GM12864 (cell line): Measurements from ENCODE around the gene POFUT2.

ENCODE experiments used
- DNase-seq: peaks from one replicate; pipeline ENCODE4 v3.0.0-alpha.2; 2011; ENCODE audit warnings: low read depth
- H3K4me3 ChIP-seq: 2 replicates; pipeline ENCODE4 v1.5.1; 2011; ENCODE audit warnings: mild to moderate bottlenecking, low read depth, low read length, control low read depth
- TF ChIP-seq, protein P1 (sequence below): IDR thresholded peaks from 2 replicates; pipeline ENCODE4 v1.5.1; 2011; ENCODE audit warnings: low read depth, mild to moderate bottlenecking, moderate library complexity, low read length, control low read depth, inconsistent platforms; ENCODE audit errors: missing control alignments

Gene POFUT2

DNA sequence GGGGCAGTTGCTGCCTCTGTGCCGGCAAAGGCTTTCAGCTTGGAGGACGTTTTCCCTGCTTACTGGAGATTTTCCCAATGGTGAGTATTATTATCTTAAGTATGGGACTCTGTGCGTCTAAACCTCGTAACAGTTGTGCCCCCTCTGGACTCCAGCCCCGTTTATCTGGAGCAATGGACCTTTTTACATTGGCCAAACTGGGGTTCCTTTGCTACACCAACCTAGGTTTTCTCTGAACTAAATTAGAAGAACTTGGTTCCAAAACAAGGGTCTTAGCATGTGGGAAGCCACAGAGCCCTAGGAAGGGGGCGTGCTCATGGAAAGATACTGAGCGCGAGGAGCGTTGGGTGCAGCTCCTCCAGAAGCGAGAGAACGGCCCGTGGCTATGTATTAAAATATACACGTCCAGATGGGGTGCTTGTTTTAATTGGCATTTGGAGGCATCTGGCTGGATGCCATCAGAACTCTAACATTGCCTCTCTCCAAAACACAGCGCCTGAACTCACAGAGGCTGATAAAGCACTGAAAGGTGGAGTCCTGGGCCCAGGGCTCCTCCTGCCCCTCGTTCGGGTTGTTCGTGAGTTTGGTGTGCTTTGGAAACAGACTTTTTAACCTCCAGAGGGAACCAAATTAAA lies 28.4 kb downstream of the POFUT2 start:
- DNase-seq: no peak
- H3K4me3 ChIP-seq: no peak overlapping the region
- TF ChIP-seq, protein P1, sequence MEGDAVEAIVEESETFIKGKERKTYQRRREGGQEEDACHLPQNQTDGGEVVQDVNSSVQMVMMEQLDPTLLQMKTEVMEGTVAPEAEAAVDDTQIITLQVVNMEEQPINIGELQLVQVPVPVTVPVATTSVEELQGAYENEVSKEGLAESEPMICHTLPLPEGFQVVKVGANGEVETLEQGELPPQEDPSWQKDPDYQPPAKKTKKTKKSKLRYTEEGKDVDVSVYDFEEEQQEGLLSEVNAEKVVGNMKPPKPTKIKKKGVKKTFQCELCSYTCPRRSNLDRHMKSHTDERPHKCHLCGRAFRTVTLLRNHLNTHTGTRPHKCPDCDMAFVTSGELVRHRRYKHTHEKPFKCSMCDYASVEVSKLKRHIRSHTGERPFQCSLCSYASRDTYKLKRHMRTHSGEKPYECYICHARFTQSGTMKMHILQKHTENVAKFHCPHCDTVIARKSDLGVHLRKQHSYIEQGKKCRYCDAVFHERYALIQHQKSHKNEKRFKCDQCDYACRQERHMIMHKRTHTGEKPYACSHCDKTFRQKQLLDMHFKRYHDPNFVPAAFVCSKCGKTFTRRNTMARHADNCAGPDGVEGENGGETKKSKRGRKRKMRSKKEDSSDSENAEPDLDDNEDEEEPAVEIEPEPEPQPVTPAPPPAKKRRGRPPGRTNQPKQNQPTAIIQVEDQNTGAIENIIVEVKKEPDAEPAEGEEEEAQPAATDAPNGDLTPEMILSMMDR: no peak

DNA sequence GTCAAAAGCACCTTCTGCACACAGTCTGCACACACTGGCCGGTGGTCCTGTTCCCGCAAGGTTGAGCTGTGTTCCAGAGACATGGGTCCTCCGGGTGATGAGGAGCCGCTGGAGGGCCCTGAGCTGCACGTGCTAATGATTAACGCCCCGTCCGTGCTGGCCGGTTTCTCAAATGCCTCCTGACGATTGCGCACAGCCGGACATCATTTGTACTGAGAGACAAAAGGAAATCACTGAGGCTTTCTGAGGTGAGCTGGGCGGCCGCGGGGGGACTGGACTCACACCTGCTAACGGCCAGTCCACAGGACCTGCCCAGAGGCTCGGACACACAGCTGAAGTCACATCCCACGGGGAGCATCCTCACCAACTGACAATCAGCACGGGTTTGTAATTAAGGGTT lies 29.2 kb downstream of the POFUT2 start:
- DNase-seq: no peak
- TF ChIP-seq, protein P1: no peak
- H3K4me3 ChIP-seq: no peak overlapping the region

DNA sequence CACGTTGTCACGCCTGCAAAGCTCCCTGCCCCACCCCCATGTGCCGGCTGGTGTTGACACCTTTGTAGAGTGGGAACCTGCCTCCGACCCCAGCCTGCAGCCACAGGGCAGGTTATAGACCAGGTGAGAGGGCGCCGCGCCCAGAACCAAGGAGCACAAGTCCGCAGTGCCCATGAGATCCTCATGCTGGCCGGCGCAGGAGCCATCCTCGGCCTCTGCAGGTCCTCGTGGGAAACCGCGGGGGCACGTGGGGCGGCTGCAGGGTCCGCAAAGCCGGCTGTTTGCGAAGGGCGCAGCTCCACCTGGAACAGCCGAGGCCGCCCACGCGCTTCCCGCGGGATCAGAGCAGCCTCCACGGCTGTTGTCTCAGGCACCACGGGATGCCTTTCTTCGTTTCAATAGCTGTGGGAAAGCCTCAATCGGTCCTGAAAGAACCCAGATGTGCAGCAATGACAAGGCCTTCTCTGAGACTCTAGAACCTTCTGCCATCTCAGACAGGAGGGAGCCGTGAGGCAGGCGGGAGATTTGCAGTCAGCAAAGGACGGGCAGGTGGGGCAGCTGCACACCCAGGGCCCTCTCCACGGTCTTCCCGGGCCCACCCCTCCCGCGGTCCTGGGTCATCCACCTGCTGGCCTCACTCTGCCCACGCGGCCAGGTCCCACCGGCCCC lies 29.9 kb downstream of the POFUT2 start:
- TF ChIP-seq, protein P1: no peak
- DNase-seq: no peak
- H3K4me3 ChIP-seq: no peak overlapping the region

DNA sequence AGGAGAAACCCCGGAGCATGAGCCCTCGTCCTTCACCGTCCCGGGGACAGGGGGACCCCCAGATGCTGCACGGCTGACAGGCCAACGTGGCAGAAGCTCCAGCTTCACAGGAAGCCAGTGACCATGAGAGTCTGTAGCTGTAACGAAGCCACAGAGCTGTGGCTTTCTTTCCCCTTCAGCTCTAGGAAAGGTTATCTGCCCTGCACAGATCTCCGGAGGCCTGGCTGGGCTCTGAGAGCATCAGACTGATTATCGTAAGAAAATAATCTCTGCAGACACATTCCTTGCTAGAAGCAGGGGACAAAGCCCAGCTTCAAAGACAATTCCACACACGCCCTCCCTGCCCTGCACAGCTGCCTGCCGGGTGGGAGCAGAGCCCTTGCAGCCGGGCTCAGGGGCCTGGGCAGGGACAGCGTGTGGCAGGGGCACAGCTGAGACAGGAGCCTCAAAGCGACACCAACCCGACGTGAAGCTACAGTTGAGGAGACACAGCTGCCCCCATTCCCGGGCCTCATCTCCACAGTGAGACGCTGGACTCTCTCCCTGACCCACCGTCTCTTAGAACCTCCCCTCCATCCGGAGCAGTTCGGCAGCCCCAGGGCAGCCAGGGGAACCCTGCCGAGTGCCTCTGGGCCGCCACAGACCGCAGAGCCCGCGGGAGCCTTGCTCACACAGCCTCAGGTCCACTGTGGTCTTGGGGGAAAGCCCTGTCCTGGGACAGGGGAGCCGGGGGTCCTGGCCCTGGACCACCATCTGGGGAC lies 30.6 kb downstream of the POFUT2 start:
- TF ChIP-seq, protein P1: no peak
- H3K4me3 ChIP-seq: no peak overlapping the region
- no peak for DNase-seq

DNA sequence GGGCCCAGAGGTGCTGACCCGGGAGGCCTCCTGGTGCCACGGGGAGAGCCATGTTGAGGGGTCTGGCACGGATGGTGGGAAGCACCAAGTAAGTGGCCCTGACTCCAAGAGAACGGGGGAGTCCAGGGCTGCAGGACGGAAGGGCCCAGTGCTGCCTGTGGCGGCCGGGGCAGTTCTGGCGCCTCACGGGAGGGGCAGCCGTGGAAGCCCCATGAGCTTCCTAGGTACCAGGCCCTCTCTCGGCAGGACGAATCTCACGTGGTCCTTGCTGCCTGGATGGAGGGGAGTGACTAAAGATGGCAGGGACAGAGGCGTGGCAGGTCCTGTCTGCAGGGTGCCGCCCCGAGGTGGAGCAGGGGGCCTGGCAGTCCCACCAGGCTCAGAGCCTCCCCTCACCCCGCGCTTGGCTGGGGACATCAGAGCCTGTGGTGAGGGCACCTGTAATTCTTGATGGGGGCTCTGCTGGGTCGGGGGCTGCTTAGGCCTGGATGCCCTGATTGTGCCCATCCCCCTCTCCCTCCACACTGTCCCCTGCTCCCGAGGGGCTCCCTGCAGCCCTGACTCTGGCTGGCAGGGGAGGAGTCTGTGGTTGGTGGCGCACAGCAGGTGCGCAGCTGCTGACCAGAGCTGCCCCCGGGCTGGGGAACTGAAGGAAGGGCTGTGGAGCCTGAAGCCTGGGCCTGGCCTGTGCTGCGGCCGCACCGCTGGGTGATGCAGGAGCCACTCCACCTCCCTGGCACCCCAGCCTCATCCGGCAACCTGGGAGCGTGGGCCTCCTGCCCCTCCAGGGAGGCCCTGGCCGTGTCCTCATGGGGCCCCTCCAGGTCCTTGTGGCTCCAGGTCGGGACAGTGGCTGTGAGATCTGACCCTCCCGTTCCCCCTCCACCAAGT lies 31.4 kb downstream of the POFUT2 start:
- no peak overlapping the region for H3K4me3 ChIP-seq
- TF ChIP-seq, protein P1: no peak
- no peak for DNase-seq

DNA sequence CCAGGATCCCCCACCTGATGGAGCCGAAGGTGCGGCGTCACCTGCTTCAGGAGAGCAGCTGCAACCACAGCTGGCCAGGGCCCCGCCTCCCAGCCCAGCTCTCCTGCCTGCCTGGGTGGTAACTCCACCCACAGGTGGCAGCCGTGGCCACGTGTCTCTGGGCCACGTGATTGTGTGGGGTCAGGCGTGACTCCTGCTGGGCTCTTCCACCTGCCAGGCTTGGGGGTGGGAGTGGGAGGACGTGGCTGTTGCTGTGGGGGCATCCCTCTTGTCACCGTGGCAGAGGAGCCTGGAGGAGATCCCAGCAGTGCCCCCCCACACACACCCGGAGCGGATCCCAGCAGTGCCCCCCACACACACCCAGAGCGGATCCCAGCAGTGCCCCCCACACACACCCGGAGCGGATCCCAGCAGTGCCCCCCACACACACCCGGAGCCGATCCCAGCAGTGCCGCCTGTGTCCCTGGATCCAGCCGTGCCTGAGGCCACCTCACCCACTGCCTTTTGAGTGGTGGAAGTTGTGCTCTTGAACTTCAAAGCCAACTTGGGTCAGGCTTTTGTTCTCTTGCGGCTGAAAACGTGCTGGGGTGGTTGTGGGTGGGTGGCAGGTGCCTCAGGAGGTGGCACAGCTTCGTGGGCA lies 32.2 kb downstream of the POFUT2 start:
- H3K4me3 ChIP-seq: no peak overlapping the region
- no peak for DNase-seq
- TF ChIP-seq, protein P1: no peak
